HL-60 (cell line): ENCODE measurements around the gene SAMHD1.

ENCODE experiments used
- CTCF ChIP-seq: IDR thresholded peaks from one replicate; pipeline ENCODE4 v1.5.1; 2011; ENCODE audit warnings: low read length, control low read depth, inconsistent platforms; ENCODE audit not compliant: insufficient read depth
- GABPA ChIP-seq: IDR thresholded peaks from 2 replicates; pipeline ENCODE4 v1.6.1; 2012; ENCODE audit warnings: low read depth
- POLR2AphosphoS5 ChIP-seq: IDR thresholded peaks from 2 replicates; pipeline ENCODE4 v1.6.1; 2012; ENCODE audit warnings: low read depth

GRCh38 chr20:36876473-36876833 is 75.1 kb downstream of the SAMHD1 start:
- TF ChIP-seq CTCF (no peak), POLR2AphosphoS5 (no peak), GABPA (no peak)
